Endodermal cell (in vitro differentiated cells): ENCODE measurements around the gene SLC38A10. TPM values are rescaled to one million over a fixed set of nuclear protein-coding genes. Genes with fewer than 3 reads are reported as not detected.
A peak's percentile ranks its signal among the peaks of the same experiment; 100 is the strongest.

Source experiments
- DNase-seq: peaks from one replicate; pipeline ENCODE4 v3.0.0-alpha.2; 2017
- H3K27ac ChIP-seq: 2 replicates; pipeline ENCODE4 v1.5.1; 2013; ENCODE audit warnings: mild to moderate bottlenecking, low read depth, low read length, moderate library complexity
- H3K27me3 ChIP-seq: 2 replicates; pipeline ENCODE4 v1.6.1; 2013; ENCODE audit warnings: mild to moderate bottlenecking, low read length, moderate library complexity; ENCODE audit not compliant: insufficient read depth, control insufficient read depth, poor library complexity, severe bottlenecking
- H3K36me3 ChIP-seq: 2 replicates; pipeline ENCODE4 v1.7.0; 2013; ENCODE audit warnings: mild to moderate bottlenecking, low read length, moderate library complexity; ENCODE audit not compliant: control insufficient read depth, insufficient read depth
- H3K4me1 ChIP-seq: one replicate; pipeline ENCODE4 v1.7.0; 2013; ENCODE audit warnings: low read length; ENCODE audit not compliant: control insufficient read depth, insufficient read depth
- H3K4me3 ChIP-seq: 2 replicates; pipeline ENCODE4 v1.5.1; 2013; ENCODE audit warnings: mild to moderate bottlenecking, low read length, moderate library complexity
- H3K9ac ChIP-seq: 2 replicates; pipeline ENCODE4 v1.6.1; 2013; ENCODE audit warnings: mild to moderate bottlenecking, low read length, moderate library complexity; ENCODE audit not compliant: poor library complexity, severe bottlenecking; ENCODE audit errors: extremely low read depth
- H3K9me3 ChIP-seq: 2 replicates; pipeline ENCODE4 v1.6.1; 2013; ENCODE audit warnings: mild to moderate bottlenecking, low read length, moderate library complexity; ENCODE audit not compliant: control insufficient read depth
- H3K27ac Mint-ChIP-seq: 2 replicates; pipeline ENCODE4 v1.8.0; 2020; ENCODE audit warnings: mixed read lengths
- H3K27me3 Mint-ChIP-seq: 2 replicates; pipeline ENCODE4 v1.8.0; 2021; ENCODE audit warnings: mild to moderate bottlenecking, mixed read lengths; ENCODE audit not compliant: insufficient read depth
- H3K36me3 Mint-ChIP-seq: 2 replicates; pipeline ENCODE4 v1.8.0; 2020; ENCODE audit warnings: low read depth, mixed read lengths
- H3K4me1 Mint-ChIP-seq: 2 replicates; pipeline ENCODE4 v1.8.0; 2020; ENCODE audit warnings: mixed read lengths
- H3K4me3 Mint-ChIP-seq: 2 replicates; pipeline ENCODE4 v1.8.0; 2020; ENCODE audit warnings: mild to moderate bottlenecking, moderate library complexity, mixed read lengths
- H3K9me3 Mint-ChIP-seq: 2 replicates; pipeline ENCODE4 v1.8.0; 2020; ENCODE audit warnings: mild to moderate bottlenecking, mixed read lengths
- CTCF ChIP-seq: fragments of 200-600 bp; sonication (generic); conservative IDR thresholded peaks from 2 replicates; pipeline ENCODE4 v1.5.0; 2021; ENCODE audit warnings: antibody characterized with exemption, mild to moderate bottlenecking
- WGBS, 2 experiments: methylation state at CpG; one replicate each; pipeline versions ENCODE4 v1.1.5 to v1.1.7; 2013; ENCODE audit warnings: missing lambda C conversion rate in 2 of 2, mixed read lengths in 1 of 2; ENCODE audit not compliant: insufficient coverage in 1 of 2, insufficient read length in 1 of 2; 5-methylcytosine and 5-hydroxymethylcytosine counted together
- total RNA-seq, 2 donors: library from RNA; stranded (reverse); fragmentation: NEBNext Ultra II Directional in 1 of 2; extraction: Animal tissue kit (Norgen Biotek cat#: 25700) in 1 of 2; gene quantifications; 2 replicates in 1 of 2; 3 replicates in 1 of 2; pipeline ENCODE4 v1.2.1, GENCODE V29; 2021

SLC38A10 gene
- total RNA-seq, 2 donors from 2014 or later, result 60.2 to 90.3 TPM

DNA sequence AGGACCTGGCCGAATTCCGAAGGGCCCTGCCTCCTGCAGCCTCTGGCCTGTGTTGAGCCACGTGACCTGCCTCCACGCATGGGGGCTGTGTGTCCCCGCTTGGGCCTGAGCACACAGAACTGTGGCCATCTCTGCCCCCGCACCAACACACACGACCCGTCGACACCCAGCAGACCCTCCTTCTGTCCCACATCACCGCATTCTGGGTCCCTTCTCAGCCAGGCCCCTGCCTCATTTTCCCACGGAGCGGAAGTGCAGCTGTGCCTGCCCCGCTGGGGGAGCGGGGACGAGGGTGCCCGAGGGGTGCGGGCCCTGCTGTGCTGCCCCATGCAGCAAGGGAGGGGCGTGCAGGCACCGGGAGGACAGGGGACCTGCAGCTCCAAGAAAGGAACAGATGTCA, 37.6 kb downstream of the SLC38A10 start:
- H3K36me3 ChIP-seq, result peaks cover 5% of the 10 kb centered on the region
- Mint-ChIP-seq H3K36me3 (peaks cover 29% of the 10 kb centered on the region), H3K27ac (no peak overlapping the region), H3K9me3 (no peaks in the 10 kb centered on the region), H3K4me1 (peaks cover 3% of the 10 kb centered on the region), H3K4me3 (no peak overlapping the region), H3K27me3 (no peaks in the 10 kb centered on the region)
- DNase-seq, result no peak
- H3K9me3 ChIP-seq, result no peaks in the 10 kb centered on the region
- TF ChIP-seq CTCF, result no peak
- H3K27ac ChIP-seq, result no peak overlapping the region
- no peak overlapping the region for H3K9ac ChIP-seq
- 93 to 98% methylated on average over 15 to 19 of the region's 19 CpGs for WGBS, 2 experiments
- no peak overlapping the region for H3K4me3 ChIP-seq
- no peaks in the 10 kb centered on the region for H3K4me1 ChIP-seq
- no peaks in the 10 kb centered on the region for H3K27me3 ChIP-seq

DNA sequence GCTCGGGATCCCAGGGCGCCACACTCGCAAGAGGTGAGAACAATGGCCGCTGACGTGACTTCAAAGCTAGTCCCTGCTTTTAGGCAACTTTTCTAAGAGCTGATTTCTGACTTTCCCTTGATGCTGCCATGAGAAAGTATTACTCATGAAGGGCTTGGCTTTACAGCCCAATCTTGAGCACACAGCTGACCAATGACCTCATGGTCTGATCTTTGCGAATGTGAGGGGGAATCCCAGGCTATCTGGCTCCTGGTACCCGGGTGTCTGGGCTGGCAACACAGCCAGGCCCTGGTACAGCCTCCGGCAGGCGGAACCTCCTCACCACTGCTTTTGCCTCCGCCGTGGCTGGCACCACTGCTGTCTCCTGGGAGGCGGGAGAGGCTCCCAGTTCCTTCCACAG, 38.5 kb downstream of the SLC38A10 start:
- peaks cover 3% of the 10 kb centered on the region for H3K4me1 Mint-ChIP-seq
- Histone ChIP-seq H3K9ac (no peak overlapping the region), H3K27me3 (no peaks in the 10 kb centered on the region), H3K4me3 (no peak overlapping the region), H3K9me3 (no peaks in the 10 kb centered on the region), H3K4me1 (no peaks in the 10 kb centered on the region), H3K27ac (no peak overlapping the region), H3K36me3 (peaks cover 5% of the 10 kb centered on the region)
- no peak for DNase-seq
- no peaks in the 10 kb centered on the region for H3K27me3 Mint-ChIP-seq
- no peaks in the 10 kb centered on the region for H3K9me3 Mint-ChIP-seq
- peaks cover 26% of the 10 kb centered on the region for H3K36me3 Mint-ChIP-seq
- 91 to 98% methylated on average over 8 to 12 of the region's 12 CpGs for WGBS, 2 experiments
- no peak overlapping the region for H3K27ac Mint-ChIP-seq
- TF ChIP-seq CTCF, result no peak
- no peak overlapping the region for H3K4me3 Mint-ChIP-seq

DNA sequence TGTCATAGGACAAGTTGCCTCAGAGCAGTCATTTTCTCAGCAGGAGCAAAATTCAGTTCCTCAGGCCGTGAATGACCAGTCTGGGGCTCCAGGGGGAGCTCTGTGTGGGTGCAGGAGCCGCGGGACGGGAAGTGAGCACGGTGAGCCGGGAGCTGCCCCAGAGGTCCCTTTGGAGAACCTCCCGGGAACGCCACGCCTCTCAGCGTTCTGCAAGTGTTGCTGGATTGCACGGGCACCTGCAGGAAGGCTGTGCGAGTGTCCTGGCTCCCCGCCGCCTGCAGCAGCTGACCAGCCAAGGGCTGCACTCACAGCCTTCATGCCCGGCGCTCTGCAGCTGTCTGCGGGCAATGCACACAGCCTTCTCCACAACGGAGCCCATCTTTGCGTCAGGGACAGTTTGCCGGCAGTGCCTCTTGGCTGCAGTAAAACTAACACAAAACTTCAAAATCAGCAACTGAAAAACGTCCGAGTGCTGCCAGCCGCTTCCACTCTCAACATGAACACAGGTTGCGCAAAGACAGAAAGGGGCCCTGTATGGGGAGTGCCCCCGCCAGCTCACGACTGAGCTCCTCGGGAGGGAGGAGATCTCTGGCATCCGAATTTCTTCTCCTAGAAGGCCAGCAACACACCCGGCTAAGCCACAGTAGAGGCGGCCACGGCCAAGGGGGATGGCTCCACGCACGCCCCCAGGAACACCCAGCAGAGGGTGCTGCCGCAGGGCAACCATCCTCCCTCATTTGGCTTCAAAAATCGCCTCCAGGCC, 40.0 kb downstream of the SLC38A10 start:
- Histone ChIP-seq H3K4me3 (no peak overlapping the region), H3K36me3 (peaks cover 8% of the 10 kb centered on the region), H3K27me3 (no peaks in the 10 kb centered on the region), H3K4me1 (no peaks in the 10 kb centered on the region), H3K9me3 (no peaks in the 10 kb centered on the region), H3K27ac (peak overlapping the region; percentile 44), H3K9ac (no peak overlapping the region)
- 61 to 71% methylated on average over 25 to 35 of the region's 35 CpGs for WGBS, 2 experiments
- peak overlapping the region; percentile 82 for H3K27ac Mint-ChIP-seq
- peaks cover 3% of the 10 kb centered on the region for H3K4me1 Mint-ChIP-seq
- H3K27me3 Mint-ChIP-seq, result no peaks in the 10 kb centered on the region
- peaks cover 29% of the 10 kb centered on the region for H3K36me3 Mint-ChIP-seq
- DNase-seq, result peak; percentile 93
- no peak overlapping the region for H3K4me3 Mint-ChIP-seq
- peak; percentile 63 for TF ChIP-seq CTCF
- no peaks in the 10 kb centered on the region for H3K9me3 Mint-ChIP-seq
